ENCODE measurements around the gene HOXB9. TPM values are rescaled to one million over a fixed set of nuclear protein-coding genes. Genes with fewer than 3 reads are reported as not detected.

HOXB9 gene
- total and polyA plus RNA-seq, 2 experiments from 2014 or later: not detected

GRCh38 chr17:48632579-48633265, 6.6 kb upstream of the HOXB9 start:
- Histone ChIP-seq H3K27ac (ENCODE audit: low read depth) (no peak overlapping the region), H3K36me3 (ENCODE audit: insufficient read depth) (no peaks in the 10 kb centered on the region), H3K27me3 (ENCODE audit: insufficient read depth) (peaks cover 100% of the 10 kb centered on the region), H3F3A (replicated peaks; ENCODE audit: low read depth) (peaks cover 46% of the 10 kb centered on the region), H3K4me2 (peak overlapping the region; percentile 62; the same call in 1 of the 2 replicates), H2AFZ (no peak overlapping the region), H3K4me3 (peak overlapping the region; percentile 35; the same call in 1 of the 2 replicates), H3K9me2 (ENCODE audit: insufficient read depth) (no peaks in the 10 kb centered on the region), H3K79me2 (replicated peaks; ENCODE audit: insufficient read depth) (no peaks in the 10 kb centered on the region), H4K20me1 (replicated peaks; ENCODE audit: insufficient read depth) (peaks cover 78% of the 10 kb centered on the region), H3K4me1 (ENCODE audit: insufficient read depth) (peaks cover 31% of the 10 kb centered on the region)
- H3K36me3 Mint-ChIP-seq (ENCODE audit: low read depth): no peaks in the 10 kb centered on the region
- peak overlapping the region; percentile 31; the same call in 1 of the 3 replicates for H3K4me3 Mint-ChIP-seq
- no peak for TF ChIP-seq EZH2phosphoT487 (IDR thresholded peaks at IDR 0.05; ENCODE audit: unreplicated experiment)
- peak; percentile 93 for TF ChIP-seq EZH2 (IDR thresholded peaks at IDR 0.05; ENCODE audit: low read depth, unreplicated experiment)
- peaks cover 10% of the 10 kb centered on the region for H3K4me1 Mint-ChIP-seq
- DNase-seq (ENCODE audit: low spot score) (peak; percentile 11), ATAC-seq (peak; percentile 5; the same call in 2 of the 3 replicates)
- H3K27me3 Mint-ChIP-seq (ENCODE audit: insufficient read depth, low read depth, poor library complexity): peaks cover 100% of the 10 kb centered on the region
- peaks cover 3% of the 10 kb centered on the region; the same call in 2 of the 3 replicates for H3K9me3 Mint-ChIP-seq
- no peak overlapping the region for H3K27ac Mint-ChIP-seq

GRCh38 chr17:48631693-48632578, 5.8 kb upstream of the HOXB9 start:
- Histone ChIP-seq H3K27me3 (ENCODE audit: insufficient read depth) (peaks cover 100% of the 10 kb centered on the region), H3K4me2 (0 out of 2 replicates have a peak overlapping the region, but pooled peaks have one; percentile 26), H3K9me2 (ENCODE audit: insufficient read depth) (no peaks in the 10 kb centered on the region), H3K4me1 (ENCODE audit: insufficient read depth) (peaks cover 32% of the 10 kb centered on the region), H3K27ac (ENCODE audit: low read depth) (no peak overlapping the region), H3K4me3 (no peak overlapping the region), H4K20me1 (replicated peaks; ENCODE audit: insufficient read depth) (peaks cover 77% of the 10 kb centered on the region), H2AFZ (no peak overlapping the region), H3K79me2 (replicated peaks; ENCODE audit: insufficient read depth) (no peaks in the 10 kb centered on the region), H3K36me3 (ENCODE audit: insufficient read depth) (no peaks in the 10 kb centered on the region), H3F3A (replicated peaks; ENCODE audit: low read depth) (peaks cover 48% of the 10 kb centered on the region)
- TF ChIP-seq ZNF331 (CRISPR knock-in tag; IDR thresholded peaks at IDR 0.05; ENCODE audit: low read depth) (no peak), POLR2AphosphoS5 (IDR thresholded peaks at IDR 0.05; ENCODE audit: low read depth) (no peak), EZH2 (IDR thresholded peaks at IDR 0.05; ENCODE audit: low read depth, unreplicated experiment) (peak; percentile 92), ZNF462 (CRISPR knock-in tag; IDR thresholded peaks at IDR 0.05) (no peak), NANOG (IDR thresholded peaks at IDR 0.05; ENCODE audit: borderline replicate concordance) (no peak), REST (IDR thresholded peaks at IDR 0.05; ENCODE audit: unreplicated experiment) (no peak)
- DNase-seq (ENCODE audit: low spot score) (peak; percentile 19), ATAC-seq (peak; percentile 7; the same call in 2 of the 3 replicates)
- peaks cover 3% of the 10 kb centered on the region; the same call in 2 of the 3 replicates for H3K9me3 Mint-ChIP-seq
- H3K27ac Mint-ChIP-seq: no peak overlapping the region
- peaks cover 11% of the 10 kb centered on the region for H3K4me1 Mint-ChIP-seq
- H3K36me3 Mint-ChIP-seq (ENCODE audit: low read depth): no peaks in the 10 kb centered on the region
- H3K4me3 Mint-ChIP-seq: no peak overlapping the region
- H3K27me3 Mint-ChIP-seq (ENCODE audit: insufficient read depth, low read depth, poor library complexity): peaks cover 100% of the 10 kb centered on the region
